ENCODE data around the gene CHST4. TPM values are rescaled to one million over a fixed set of nuclear protein-coding genes. Genes with fewer than 3 reads are reported as not detected.

Gene CHST4
- total RNA-seq, 1 donor from 2014 or later = not detected

GRCh38 chr16:71565812-71566700 lies 39.8 kb downstream of the CHST4 start:
- Histone ChIP-seq H3K4me3 (peak overlapping the region; percentile 73), H3K9me3 (replicated peaks) (peaks cover 13% of the 10 kb centered on the region), H3K4me1 (peaks cover 17% of the 10 kb centered on the region), H3K27me3 (ENCODE audit: low read depth) (peaks cover 14% of the 10 kb centered on the region), H3K36me3 (no peaks in the 10 kb centered on the region), H3K27ac (replicated peaks) (no peak overlapping the region)
- no peak for DNase-seq
- no peak for TF ChIP-seq CTCF (IDR thresholded peaks at IDR 0.05; ENCODE audit: borderline replicate concordance)
- intact Hi-C loops (cut with micrococcal nuclease) = no loop called here

- peaks cover 17% of the 10 kb centered on the region for H3K4me1 ChIP-seq
- peaks cover 14% of the 10 kb centered on the region for H3K27me3 ChIP-seq (ENCODE audit: low read depth)
- H3K9me3 ChIP-seq (replicated peaks) = no peaks in the 10 kb centered on the region
- H3K36me3 ChIP-seq = no peaks in the 10 kb centered on the region
- DNase-seq = no peak
- no peak overlapping the region for H3K27ac ChIP-seq (replicated peaks)
- no peak overlapping the region for H3K4me3 ChIP-seq
- no peak for TF ChIP-seq CTCF (IDR thresholded peaks at IDR 0.05; ENCODE audit: borderline replicate concordance)
- intact Hi-C loops (cut with micrococcal nuclease) = no loop called here
Observed at GRCh38 chr16:71567931-71568330, 41.7 kb downstream of the CHST4 start.

- Histone ChIP-seq H3K27ac (replicated peaks) (no peak overlapping the region), H3K9me3 (replicated peaks) (no peaks in the 10 kb centered on the region), H3K4me1 (peaks cover 17% of the 10 kb centered on the region), H3K36me3 (no peaks in the 10 kb centered on the region), H3K4me3 (no peak overlapping the region), H3K27me3 (ENCODE audit: low read depth) (peaks cover 14% of the 10 kb centered on the region)
- no peak for TF ChIP-seq CTCF (IDR thresholded peaks at IDR 0.05; ENCODE audit: borderline replicate concordance)
- intact Hi-C loops (cut with micrococcal nuclease) = no loop called here
- DNase-seq = no peak
Observed at GRCh38 chr16:71568551-71568950, 42.3 kb downstream of the CHST4 start.

- no peak for DNase-seq
- intact Hi-C loops (cut with micrococcal nuclease) = no loop called here
- Histone ChIP-seq H3K4me1 (peaks cover 10% of the 10 kb centered on the region), H3K9me3 (replicated peaks) (no peaks in the 10 kb centered on the region), H3K36me3 (no peaks in the 10 kb centered on the region), H3K27me3 (ENCODE audit: low read depth) (peaks cover 22% of the 10 kb centered on the region), H3K27ac (replicated peaks) (no peak overlapping the region), H3K4me3 (no peak overlapping the region)
- no peak for TF ChIP-seq CTCF (IDR thresholded peaks at IDR 0.05; ENCODE audit: borderline replicate concordance)
Observed at GRCh38 chr16:71569621-71570020, 43.4 kb downstream of the CHST4 start.

- Histone ChIP-seq H3K27ac (replicated peaks) (no peak overlapping the region), H3K4me1 (peaks cover 8% of the 10 kb centered on the region), H3K27me3 (ENCODE audit: low read depth) (peaks cover 23% of the 10 kb centered on the region), H3K36me3 (no peaks in the 10 kb centered on the region), H3K4me3 (no peak overlapping the region), H3K9me3 (replicated peaks) (no peaks in the 10 kb centered on the region)
- intact Hi-C loops (cut with micrococcal nuclease) = no loop called here
- DNase-seq = no peak
- TF ChIP-seq CTCF (IDR thresholded peaks at IDR 0.05; ENCODE audit: borderline replicate concordance) = no peak
Observed at GRCh38 chr16:71570144-71570543, 43.9 kb downstream of the CHST4 start.
